PC-3 (cell line): ENCODE measurements around the gene JPT1. TPM values are rescaled to one million over a fixed set of nuclear protein-coding genes. Genes with fewer than 3 reads are reported as not detected.

Source experiments
- ATAC-seq: fragments of 200-7000 bp; cut with Tn5 transposase; 2 replicates; pipeline ENCODE4 v1.9.1; 2020; ENCODE audit warnings: mild to moderate bottlenecking, moderate library complexity
- BruUV-seq: library from RNA; stranded (reverse); fragments of 400-500 nt; replicated peaks from 2 replicates; lab custom pipeline; 2021; lab: Mats Ljungman, UMichigan
- CTCF ChIA-PET: fragments of 300-600 bp; sonication (Branson Sonifier 250); formaldehyde crosslinking; loops from one replicate; lab custom pipeline; 2022; ENCODE audit warnings: antibody characterized with exemption; lab: Charles Lee
- POLR2A ChIA-PET: fragments of 300-600 bp; sonication (Branson Sonifier 250); formaldehyde crosslinking; loops from one replicate; lab custom pipeline; 2022; ENCODE audit warnings: antibody characterized with exemption; ENCODE audit not compliant: unreplicated experiment; lab: Charles Lee
- DNase-seq: peaks from one replicate; pipeline ENCODE4 v3.0.0-alpha.2; 2015
- H2AFZ ChIP-seq: fragments of 300-600 bp; sonication (generic); 2 replicates; pipeline ENCODE4 v1.6.0; 2016; ENCODE audit warnings: antibody characterized with exemption, low read length
- H3F3A ChIP-seq: fragments of 300-600 bp; sonication (generic); one replicate; pipeline ENCODE4 v1.6.0; 2017; ENCODE audit warnings: antibody characterized with exemption, low read length, control low read depth, mild to moderate bottlenecking; ENCODE audit not compliant: unreplicated experiment
- H3K27ac ChIP-seq: fragments of 300-600 bp; sonication (generic); 2 replicates; pipeline ENCODE4 v1.5.1; 2016; ENCODE audit warnings: mild to moderate bottlenecking, low read length
- H3K27me3 ChIP-seq: fragments of 300-600 bp; sonication (generic); 2 replicates; pipeline ENCODE4 v1.6.1; 2016; ENCODE audit warnings: low read length, mixed read lengths
- H3K36me3 ChIP-seq: fragments of 300-600 bp; sonication (generic); 2 replicates; pipeline ENCODE4 v1.6.1; 2016; ENCODE audit warnings: low read depth, mixed run types, low read length, mixed read lengths
- H3K4me1 ChIP-seq: fragments of 300-600 bp; sonication (generic); 2 replicates; pipeline ENCODE4 v1.5.1; 2016; ENCODE audit warnings: low read length; ENCODE audit not compliant: insufficient read depth
- H3K4me2 ChIP-seq: fragments of 300-600 bp; sonication (generic); 2 replicates; pipeline ENCODE4 v1.6.0; 2016; ENCODE audit warnings: low read length
- H3K4me3 ChIP-seq: fragments of 300-600 bp; sonication (generic); 2 replicates; pipeline ENCODE4 v1.5.1; 2016; ENCODE audit warnings: mild to moderate bottlenecking, low read length, mixed read lengths
- H3K79me2 ChIP-seq: fragments of 300-600 bp; sonication (generic); 2 replicates; pipeline ENCODE4 v1.6.1; 2017; ENCODE audit warnings: low read length, mixed read lengths
- H3K9ac ChIP-seq: fragments of 300-600 bp; sonication (generic); 2 replicates; pipeline ENCODE4 v1.6.0; 2016; ENCODE audit warnings: mild to moderate bottlenecking, low read length
- H3K9me2 ChIP-seq: fragments of 300-600 bp; sonication (generic); replicated peaks from 2 replicates; pipeline ENCODE4 v1.6.1; 2016; ENCODE audit warnings: mixed run types, low read length, mixed read lengths
- H3K9me3 ChIP-seq: fragments of 300-600 bp; sonication (generic); 2 replicates; pipeline ENCODE4 v1.6.1; 2016; ENCODE audit warnings: low read length, mixed read lengths
- H4K20me1 ChIP-seq: fragments of 300-600 bp; sonication (generic); 2 replicates; pipeline ENCODE4 v1.6.1; 2016; ENCODE audit warnings: low read length, mixed read lengths
- EZH2 ChIP-seq: fragments of 300-600 bp; sonication (generic); IDR thresholded peaks from one replicate; pipeline ENCODE4 v1.6.1; 2017; ENCODE audit warnings: antibody characterized with exemption, mild to moderate bottlenecking, low read length; ENCODE audit not compliant: unreplicated experiment
- EZH2phosphoT487 ChIP-seq: fragments of 300-600 bp; sonication (generic); IDR thresholded peaks from 2 replicates; pipeline ENCODE4 v1.6.1; 2018; ENCODE audit warnings: mild to moderate bottlenecking, antibody characterized with exemption, low read length, borderline replicate concordance
- intact Hi-C: fragments of 100-400 bp; cut with micrococcal nuclease; formaldehyde crosslinking; loops from 2 replicates; pipeline ENCODE4 v1.9.0; 2023
- total RNA-seq: library from RNA; depleted of rRNA; stranded (reverse); fragments of >200 nt; gene quantifications from 2 replicates; pipeline ENCODE4 v1.2.3, GENCODE V29; 2014
- TF ChIP-seq, protein P1 (sequence below): fragments of 300-600 bp; sonication (generic); conservative IDR thresholded peaks from 2 replicates; pipeline ENCODE4 v1.5.1; 2017; ENCODE audit warnings: antibody characterized with exemption, low read depth, mild to moderate bottlenecking, low read length

JPT1 gene
- total RNA-seq, 1 experiment from 2014 or later, result 674 TPM

DNA sequence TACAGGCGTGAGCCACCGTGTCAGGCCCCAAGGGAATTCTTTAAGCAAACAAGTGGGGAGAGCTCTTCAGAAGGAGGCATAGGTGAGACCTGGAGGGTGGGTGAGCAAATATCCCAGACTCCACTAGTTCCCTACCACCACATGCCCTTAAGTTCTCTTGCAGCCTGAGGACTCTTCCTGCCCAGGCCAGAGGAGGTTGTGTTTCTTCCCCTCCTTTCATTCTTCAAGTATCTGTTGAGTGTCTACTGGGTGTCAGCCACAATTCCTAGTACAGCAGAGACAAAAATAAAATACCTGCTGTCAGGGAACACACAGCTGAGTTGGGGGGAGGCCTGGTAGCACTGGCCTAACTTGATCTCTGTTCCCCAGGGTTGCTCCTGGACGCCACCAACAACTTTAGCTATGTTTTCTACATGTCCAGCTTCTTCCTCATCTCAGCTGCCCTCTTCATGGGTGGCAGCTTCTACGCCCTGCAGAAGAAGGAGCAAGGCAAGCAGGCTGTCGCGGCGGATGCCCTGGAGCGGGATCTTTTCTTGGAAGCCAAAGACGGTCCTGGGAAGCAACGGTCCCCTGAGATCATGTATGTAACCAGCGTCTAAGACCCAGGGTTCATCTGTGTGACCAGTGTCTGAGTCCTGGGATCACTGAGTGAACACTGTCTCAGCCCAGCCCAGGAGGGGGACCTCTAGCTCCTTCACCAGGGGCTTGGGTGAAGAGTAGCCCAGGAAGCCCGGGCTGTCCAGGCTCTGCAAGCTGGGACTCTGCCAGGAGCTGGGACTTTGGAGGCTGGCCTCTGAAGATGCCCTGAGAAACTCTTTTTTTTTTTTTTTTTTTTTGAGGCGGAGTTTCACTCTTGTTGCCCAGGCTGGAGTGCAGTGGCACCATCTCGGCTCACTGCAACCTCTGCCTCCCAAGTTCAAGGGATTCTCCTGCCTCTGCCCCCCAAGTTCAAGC is 50.4 kb downstream of the JPT1 start:
- no peak overlapping the region for H3K9ac ChIP-seq
- H3K27me3 ChIP-seq, result no peaks in the 10 kb centered on the region
- H3K9me2 ChIP-seq, result no peaks in the 10 kb centered on the region
- intact Hi-C loops, result no loop called here
- H3K79me2 ChIP-seq, result no peaks in the 10 kb centered on the region
- H3K36me3 ChIP-seq, result no peaks in the 10 kb centered on the region
- POLR2A ChIA-PET, result no interaction called here
- H3K4me1 ChIP-seq, result 0 out of 2 replicates have a peak, but pooled peaks cover under 1% of the 10 kb centered on the region
- no TSS peak for BruUV-seq
- H3K9me3 ChIP-seq, result no peaks in the 10 kb centered on the region
- no peak overlapping the region for H3K27ac ChIP-seq
- no peak for DNase-seq
- no peak overlapping the region for H3K4me2 ChIP-seq
- TF ChIP-seq EZH2 (no peak), EZH2phosphoT487 (no peak)
- TF ChIP-seq, protein P1, sequence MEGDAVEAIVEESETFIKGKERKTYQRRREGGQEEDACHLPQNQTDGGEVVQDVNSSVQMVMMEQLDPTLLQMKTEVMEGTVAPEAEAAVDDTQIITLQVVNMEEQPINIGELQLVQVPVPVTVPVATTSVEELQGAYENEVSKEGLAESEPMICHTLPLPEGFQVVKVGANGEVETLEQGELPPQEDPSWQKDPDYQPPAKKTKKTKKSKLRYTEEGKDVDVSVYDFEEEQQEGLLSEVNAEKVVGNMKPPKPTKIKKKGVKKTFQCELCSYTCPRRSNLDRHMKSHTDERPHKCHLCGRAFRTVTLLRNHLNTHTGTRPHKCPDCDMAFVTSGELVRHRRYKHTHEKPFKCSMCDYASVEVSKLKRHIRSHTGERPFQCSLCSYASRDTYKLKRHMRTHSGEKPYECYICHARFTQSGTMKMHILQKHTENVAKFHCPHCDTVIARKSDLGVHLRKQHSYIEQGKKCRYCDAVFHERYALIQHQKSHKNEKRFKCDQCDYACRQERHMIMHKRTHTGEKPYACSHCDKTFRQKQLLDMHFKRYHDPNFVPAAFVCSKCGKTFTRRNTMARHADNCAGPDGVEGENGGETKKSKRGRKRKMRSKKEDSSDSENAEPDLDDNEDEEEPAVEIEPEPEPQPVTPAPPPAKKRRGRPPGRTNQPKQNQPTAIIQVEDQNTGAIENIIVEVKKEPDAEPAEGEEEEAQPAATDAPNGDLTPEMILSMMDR, result no peak
- no peak overlapping the region for H2AFZ ChIP-seq
- no peak for ATAC-seq
- H4K20me1 ChIP-seq, result no peaks in the 10 kb centered on the region
- no peaks in the 10 kb centered on the region for H3F3A ChIP-seq
- CTCF ChIA-PET, result interaction anchor here (0.6 to 2.2 kb wide), 3 partner anchors 32 to 35 kb away, joined by 6 to 23 read pairs (median 8); no protein-coding TSS in a partner anchor
- no peak overlapping the region for H3K4me3 ChIP-seq

DNA sequence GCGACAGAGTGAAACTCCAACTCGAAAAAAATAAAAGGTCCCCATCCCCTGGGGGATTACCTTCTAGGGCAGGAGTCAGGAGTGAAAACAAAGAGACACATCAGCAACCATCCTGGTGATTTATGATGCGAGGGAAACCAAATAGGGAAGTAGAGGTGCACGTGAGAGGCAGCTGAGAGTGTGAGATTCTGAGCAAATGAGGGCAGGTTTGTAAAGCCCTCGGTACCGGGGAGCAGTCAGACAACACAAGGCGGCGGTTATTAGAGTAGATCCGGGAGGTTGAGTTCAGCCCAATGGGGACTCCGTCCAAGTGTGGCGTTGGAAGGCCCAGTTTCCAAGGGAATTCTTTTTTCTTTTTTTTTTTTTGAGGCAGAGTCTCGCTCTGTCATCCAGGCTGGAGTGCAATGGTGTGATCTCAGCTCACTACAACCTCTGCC is 51.9 kb downstream of the JPT1 start:
- Histone ChIP-seq H3F3A (no peaks in the 10 kb centered on the region), H2AFZ (no peak overlapping the region), H3K9ac (no peak overlapping the region), H3K4me3 (no peak overlapping the region), H3K27me3 (no peaks in the 10 kb centered on the region), H3K9me2 (no peaks in the 10 kb centered on the region), H4K20me1 (no peaks in the 10 kb centered on the region), H3K36me3 (no peaks in the 10 kb centered on the region), H3K9me3 (no peaks in the 10 kb centered on the region), H3K4me2 (no peak overlapping the region), H3K79me2 (no peaks in the 10 kb centered on the region), H3K27ac (no peak overlapping the region), H3K4me1 (no peaks in the 10 kb centered on the region; the same call in 1 of the 2 replicates)
- BruUV-seq, result no TSS peak
- intact Hi-C loops, result no loop called here
- POLR2A ChIA-PET, result no interaction called here
- CTCF ChIA-PET, result no interaction called here
- no peak for DNase-seq
- TF ChIP-seq EZH2, result no peak
- no peak for TF ChIP-seq EZH2phosphoT487
- TF ChIP-seq, protein P1, result no peak
- ATAC-seq, result no peak
